Thyroid gland (tissue), 4 donors: ENCODE measurements around the gene DNM3.

Source experiments
- CTCF ChIP-seq, 6 experiments: fragments of 200-600 bp in 3 of 6; fragments of 450-650 bp in 3 of 6; sonication (generic) in 3 of 6; IDR thresholded peaks; one replicate each; pipeline ENCODE4 v1.5.1; 2016 to 2019; ENCODE audit warnings: antibody characterized with exemption in 6 of 6, mild to moderate bottlenecking in 2 of 6, inconsistent platforms in 1 of 6, moderate library complexity in 1 of 6
- POLR2A ChIP-seq, 2 donors: fragments of 450-650 bp; IDR thresholded peaks; one replicate each; pipeline ENCODE4 v1.6.1; 2017; ENCODE audit warnings: antibody characterized with exemption in 2 of 2, mild to moderate bottlenecking in 2 of 2, moderate library complexity in 1 of 2

GRCh38 chr1:171898941-171899340, 57.6 kb downstream of the DNM3 start:
- TF ChIP-seq CTCF (IDR thresholded peaks at IDR 0.05): no peak
- no peak for TF ChIP-seq POLR2A (IDR thresholded peaks at IDR 0.05)
